Measurements from ENCODE around the gene TMC6.
"Not testable (repeated sequence)": the region's sequence is repeated elsewhere in the genome, so short reads cannot be mapped to it uniquely, and the experiment has no call there.

The TMC6 gene

GRCh38 chr17:78128551-78129350, at the start of gene TMC6:
Gene TMC6, minus strand, starts transcription at chr17:78128755. Its CDS starts 1,923 bp downstream, at chr17:78126832.
- Histone ChIP-seq H3K36me3 (ENCODE audit: insufficient read depth, low read length) (no peaks in the 10 kb centered on the region), H3K9ac (ENCODE audit: insufficient read length) (peak within 1 kb of the TSS; percentile 64), H3K9me3 (ENCODE audit: low read depth, low read length) (no peaks in the 10 kb centered on the region), H3K27ac (no peak within 1 kb of the TSS), H3K4me3 (peak within 1 kb of the TSS; percentile 94)
- no peak for DNase-seq (ENCODE audit: low read depth, low spot score)
- TF ChIP-seq FOXP2 (optimal IDR thresholded peaks at IDR 0.05; ENCODE audit: control extremely low read depth, extremely low read length, insufficient read depth) (no peak), EZH2 (IDR thresholded peaks at IDR 0.05) (no peak), POLR2AphosphoS5 (IDR thresholded peaks at IDR 0.05; ENCODE audit: borderline replicate concordance, low read depth, low read length) (peak; percentile 48)

GRCh38 chr17:78176548-78177025, 48.0 kb upstream of the TMC6 start:
- peak overlapping the region; percentile 13; the same call in 1 of the 2 replicates for H3K27ac ChIP-seq
- TF ChIP-seq FOXP2 (optimal IDR thresholded peaks at IDR 0.05; ENCODE audit: control extremely low read depth, extremely low read length, insufficient read depth) (no peak), POLR2AphosphoS5 (IDR thresholded peaks at IDR 0.05; ENCODE audit: borderline replicate concordance, low read depth, low read length) (no peak), EZH2 (IDR thresholded peaks at IDR 0.05) (no peak)
- no peak overlapping the region for H3K9ac ChIP-seq (ENCODE audit: insufficient read length)
- no peak overlapping the region for H3K4me3 ChIP-seq
- H3K36me3 ChIP-seq (ENCODE audit: insufficient read depth, low read length) = peaks cover 49% of the 10 kb centered on the region
- DNase-seq (ENCODE audit: low read depth, low spot score) = no peak
- no peaks in the 10 kb centered on the region for H3K9me3 ChIP-seq (ENCODE audit: low read depth, low read length)

- DNase-seq (ENCODE audit: low read depth, low spot score) = no peak
- Histone ChIP-seq H3K9ac (ENCODE audit: insufficient read length) (no peak overlapping the region), H3K27ac (no peak overlapping the region), H3K9me3 (ENCODE audit: low read depth, low read length) (no peaks in the 10 kb centered on the region), H3K36me3 (ENCODE audit: insufficient read depth, low read length) (peaks cover 47% of the 10 kb centered on the region), H3K4me3 (no peak overlapping the region)
- TF ChIP-seq EZH2 (IDR thresholded peaks at IDR 0.05) (no peak), POLR2AphosphoS5 (IDR thresholded peaks at IDR 0.05; ENCODE audit: borderline replicate concordance, low read depth, low read length) (no peak), FOXP2 (optimal IDR thresholded peaks at IDR 0.05; ENCODE audit: control extremely low read depth, extremely low read length, insufficient read depth) (no peak)
Observed at GRCh38 chr17:78175643-78175981, 47.1 kb upstream of the TMC6 start.

GRCh38 chr17:78174870-78175642, 46.5 kb upstream of the TMC6 start:
- Histone ChIP-seq H3K9ac (ENCODE audit: insufficient read length) (no peak overlapping the region), H3K27ac (no peak overlapping the region), H3K4me3 (no peak overlapping the region), H3K36me3 (ENCODE audit: insufficient read depth, low read length) (peaks cover 41% of the 10 kb centered on the region), H3K9me3 (ENCODE audit: low read depth, low read length) (no peaks in the 10 kb centered on the region)
- DNase-seq (ENCODE audit: low read depth, low spot score) = no peak
- TF ChIP-seq FOXP2 (optimal IDR thresholded peaks at IDR 0.05; ENCODE audit: control extremely low read depth, extremely low read length, insufficient read depth) (no peak), POLR2AphosphoS5 (IDR thresholded peaks at IDR 0.05; ENCODE audit: borderline replicate concordance, low read depth, low read length) (no peak), EZH2 (IDR thresholded peaks at IDR 0.05) (no peak)

- Histone ChIP-seq H3K27ac (no peak overlapping the region), H3K4me3 (no peak overlapping the region), H3K9me3 (ENCODE audit: low read depth, low read length) (no peaks in the 10 kb centered on the region), H3K9ac (ENCODE audit: insufficient read length) (no peak overlapping the region), H3K36me3 (ENCODE audit: insufficient read depth, low read length) (peaks cover 35% of the 10 kb centered on the region)
- no peak for TF ChIP-seq POLR2AphosphoS5 (IDR thresholded peaks at IDR 0.05; ENCODE audit: borderline replicate concordance, low read depth, low read length)
- TF ChIP-seq FOXP2 (optimal IDR thresholded peaks at IDR 0.05; ENCODE audit: control extremely low read depth, extremely low read length, insufficient read depth) = no peak
- TF ChIP-seq EZH2 (IDR thresholded peaks at IDR 0.05) = no peak
- no peak for DNase-seq (ENCODE audit: low read depth, low spot score)
Observed at GRCh38 chr17:78174346-78174869, 45.9 kb upstream of the TMC6 start.

GRCh38 chr17:78173097-78173715, 44.7 kb upstream of the TMC6 start:
- Histone ChIP-seq H3K9ac (ENCODE audit: insufficient read length) (no peak overlapping the region), H3K36me3 (ENCODE audit: insufficient read depth, low read length) (peaks cover 24% of the 10 kb centered on the region)

GRCh38 chr17:78172249-78173051, 43.9 kb upstream of the TMC6 start:
- Histone ChIP-seq H3K27ac (peak overlapping the region; percentile 74), H3K9me3 (ENCODE audit: low read depth, low read length) (no peaks in the 10 kb centered on the region), H3K36me3 (ENCODE audit: insufficient read depth, low read length) (peaks cover 21% of the 10 kb centered on the region), H3K4me3 (peak overlapping the region; percentile 2), H3K9ac (ENCODE audit: insufficient read length) (no peak overlapping the region)
- no peak for DNase-seq (ENCODE audit: low read depth, low spot score)
- peak; percentile 15; the same call in 1 of the 2 replicates for TF ChIP-seq POLR2AphosphoS5 (IDR thresholded peaks at IDR 0.05; ENCODE audit: borderline replicate concordance, low read depth, low read length)
- no peak for TF ChIP-seq FOXP2 (optimal IDR thresholded peaks at IDR 0.05; ENCODE audit: control extremely low read depth, extremely low read length, insufficient read depth)

More at GRCh38 chr17:78173097-78173715, 44.7 kb upstream of the TMC6 start:
- no peaks in the 10 kb centered on the region for H3K9me3 ChIP-seq (ENCODE audit: low read depth, low read length)
- no peak for DNase-seq (ENCODE audit: low read depth, low spot score)
- TF ChIP-seq EZH2 (IDR thresholded peaks at IDR 0.05) (no peak), POLR2AphosphoS5 (IDR thresholded peaks at IDR 0.05; ENCODE audit: borderline replicate concordance, low read depth, low read length) (no peak), FOXP2 (optimal IDR thresholded peaks at IDR 0.05; ENCODE audit: control extremely low read depth, extremely low read length, insufficient read depth) (no peak)
- H3K4me3 ChIP-seq = peak overlapping the region; percentile 2; the same call in 1 of the 2 replicates
- H3K27ac ChIP-seq = 0 out of 2 replicates have a peak overlapping the region, but pooled peaks have one; percentile 74

GRCh38 chr17:78171591-78172248, 43.2 kb upstream of the TMC6 start:
- not testable (repeated sequence) for DNase-seq (ENCODE audit: low read depth, low spot score); H3K9ac ChIP-seq (ENCODE audit: insufficient read length); H3K4me3 ChIP-seq; H3K9me3 ChIP-seq (ENCODE audit: low read depth, low read length)
- Histone ChIP-seq H3K36me3 (ENCODE audit: insufficient read depth, low read length) (peaks cover 21% of the 10 kb centered on the region), H3K27ac (peak overlapping the region; percentile 60)
